Activated CD4-positive, alpha-beta T cell treated with anti-CD3 and anti-CD28 coated beads, Interleukin-2, amount 50 U/mL, for 4 hours (primary cell): Measurements from ENCODE around the gene DHDH.

Source experiments
- DNase-seq, 2 experiments: peaks; one replicate each; pipeline ENCODE4 v3.0.0-alpha.2; 2020

The DHDH gene

GRCh38 chr19:48953141-48953540, 19.6 kb downstream of the DHDH start:
- DNase-seq, result no peak

DNA sequence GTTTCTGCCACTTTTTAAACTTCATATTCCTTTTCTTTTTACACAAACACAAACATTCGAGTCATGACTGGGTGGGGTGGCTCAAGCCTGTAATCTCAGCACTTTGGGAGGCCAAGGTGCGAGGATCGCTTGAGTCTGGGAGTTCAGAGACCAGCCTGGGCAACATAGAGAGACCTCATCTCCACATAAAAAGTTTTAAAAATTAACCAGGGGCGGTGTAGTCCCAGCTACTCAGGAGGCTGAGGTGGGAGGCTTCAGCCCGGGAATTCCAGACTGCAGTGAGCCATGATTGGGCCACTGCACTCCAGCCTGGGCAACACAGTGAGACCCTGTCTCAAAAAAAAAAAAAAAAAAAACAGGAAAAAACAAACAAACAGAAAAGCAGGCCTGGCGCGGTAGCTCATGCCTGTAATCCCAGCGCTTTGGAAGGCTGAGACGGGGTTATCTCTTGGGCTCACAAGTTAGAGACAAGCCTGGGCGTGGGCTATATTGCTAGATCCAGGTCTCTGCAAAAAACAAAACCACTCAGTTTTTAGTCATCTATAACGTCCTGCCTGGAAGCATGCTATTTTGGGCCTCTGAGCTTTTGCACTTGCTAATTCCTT, 20.6 kb downstream of the DHDH start:
- DNase-seq, result no peak

- peak; percentile 77 to 80 for DNase-seq
Observed at GRCh38 chr19:48954595-48955307, 21.3 kb downstream of the DHDH start, which contains the start of gene BAX. BAX (plus strand) TSS chr19:48954875; CDS start chr19:48954929, 54 bp downstream.

DNA sequence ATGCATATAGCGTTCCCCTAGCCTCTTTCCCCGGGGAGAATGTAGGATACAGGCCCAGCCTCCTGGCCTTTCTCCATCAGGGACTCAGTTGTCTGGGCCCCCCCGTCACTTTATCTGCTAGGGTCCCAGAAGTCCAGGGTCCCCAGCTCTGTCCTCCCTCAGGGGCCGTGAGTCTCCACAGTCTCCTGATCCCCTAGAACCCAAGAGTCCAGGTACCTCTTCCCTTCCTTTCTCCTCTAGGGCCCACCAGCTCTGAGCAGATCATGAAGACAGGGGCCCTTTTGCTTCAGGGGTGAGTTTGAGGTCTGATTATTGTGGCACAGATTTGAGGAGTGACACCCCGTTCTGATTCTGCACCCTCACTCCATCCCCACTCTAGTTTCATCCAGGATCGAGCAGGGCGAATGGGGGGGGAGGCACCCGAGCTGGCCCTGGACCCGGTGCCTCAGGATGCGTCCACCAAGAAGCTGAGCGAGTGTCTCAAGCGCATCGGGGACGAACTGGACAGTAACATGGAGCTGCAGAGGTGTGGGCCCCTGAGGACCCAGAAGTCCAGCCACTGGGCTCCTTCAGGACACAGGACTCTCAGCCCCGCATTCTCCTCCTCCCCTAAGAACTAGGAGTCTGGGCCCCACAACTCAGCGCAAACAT, 21.9 kb downstream of the DHDH start:
- no peak for DNase-seq

- DNase-seq, result no peak
Observed at GRCh38 chr19:48958006-48958405, 24.5 kb downstream of the DHDH start.

GRCh38 chr19:48959341-48960239, 26.1 kb downstream of the DHDH start:
- DNase-seq, result no peak

DNA sequence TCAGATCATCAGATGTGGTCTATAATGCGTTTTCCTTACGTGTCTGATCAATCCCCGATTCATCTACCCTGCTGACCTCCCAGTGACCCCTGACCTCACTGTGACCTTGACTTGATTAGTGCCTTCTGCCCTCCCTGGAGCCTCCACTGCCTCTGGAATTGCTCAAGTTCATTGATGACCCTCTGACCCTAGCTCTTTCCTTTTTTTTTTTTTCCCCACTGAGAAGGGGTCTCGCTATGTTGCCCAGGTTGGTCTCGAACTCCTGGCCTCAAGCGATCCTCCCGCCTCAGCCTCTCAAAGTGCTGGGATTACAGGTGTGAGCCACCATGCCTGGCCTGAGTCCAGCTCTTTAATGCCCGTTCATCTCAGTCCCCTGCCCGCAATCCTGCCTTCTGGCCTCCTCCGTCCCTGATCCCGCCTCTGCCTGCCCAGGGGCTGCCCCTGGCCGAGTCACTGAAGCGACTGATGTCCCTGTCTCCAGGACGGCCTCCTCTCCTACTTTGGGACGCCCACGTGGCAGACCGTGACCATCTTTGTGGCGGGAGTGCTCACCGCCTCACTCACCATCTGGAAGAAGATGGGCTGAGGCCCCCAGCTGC, 27.7 kb downstream of the DHDH start:
- no peak for DNase-seq

DNA sequence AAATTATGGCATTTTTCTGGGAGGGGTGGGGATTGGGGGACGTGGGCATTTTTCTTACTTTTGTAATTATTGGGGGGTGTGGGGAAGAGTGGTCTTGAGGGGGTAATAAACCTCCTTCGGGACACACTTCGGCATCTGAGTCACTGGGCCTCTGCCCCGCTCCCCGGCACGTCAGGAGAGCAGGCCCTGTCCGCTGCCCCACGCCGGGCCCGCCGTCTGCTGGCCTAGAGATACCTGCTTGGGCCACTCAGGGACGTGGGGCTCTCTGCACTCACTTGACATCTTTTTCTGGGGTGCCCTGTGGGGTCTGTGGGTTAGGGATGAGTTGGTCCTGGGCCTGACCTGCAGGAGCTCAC, 28.2 kb downstream of the DHDH start:
- no peak for DNase-seq

DNA sequence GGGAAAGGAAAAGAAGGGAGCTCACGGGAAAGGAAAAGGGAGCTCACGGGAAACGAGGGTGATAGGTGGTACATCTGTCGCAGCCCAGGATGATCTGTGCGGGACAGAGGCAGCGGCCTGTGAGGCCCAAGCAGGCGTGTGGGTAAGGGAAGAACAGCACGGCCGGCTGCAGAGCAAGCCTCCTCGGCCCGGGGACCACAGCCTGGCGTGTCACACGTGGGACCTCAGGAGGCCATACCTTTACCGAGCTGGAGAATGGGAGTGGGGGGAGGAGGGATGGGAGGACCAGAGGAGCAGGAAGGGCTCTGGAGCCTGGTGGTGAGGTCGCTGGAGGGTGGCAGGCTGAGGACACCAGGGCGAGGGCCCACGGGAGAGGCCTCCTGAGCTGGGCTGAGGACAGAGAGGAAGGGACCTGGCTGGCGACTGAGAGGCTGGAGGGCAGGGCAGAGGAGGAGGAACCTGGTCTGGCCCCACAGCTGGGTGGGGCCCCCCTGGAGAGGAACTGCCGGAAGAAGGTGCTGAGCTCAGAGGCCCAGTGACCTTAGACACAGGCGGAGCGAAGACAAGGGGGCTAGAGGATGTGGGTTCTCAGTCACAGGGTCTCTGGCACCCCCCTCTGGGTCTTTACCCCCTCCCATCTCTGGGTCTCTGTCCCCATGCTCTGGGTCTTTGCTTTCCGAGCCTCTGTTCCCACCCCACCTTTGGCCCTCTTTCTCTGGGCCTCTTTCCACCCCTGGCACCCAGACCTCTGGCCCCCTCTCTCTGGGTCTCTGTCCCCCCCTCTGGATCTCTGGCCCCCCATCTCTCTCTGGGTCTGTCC, 28.7 kb downstream of the DHDH start:
- no peak for DNase-seq

DNA sequence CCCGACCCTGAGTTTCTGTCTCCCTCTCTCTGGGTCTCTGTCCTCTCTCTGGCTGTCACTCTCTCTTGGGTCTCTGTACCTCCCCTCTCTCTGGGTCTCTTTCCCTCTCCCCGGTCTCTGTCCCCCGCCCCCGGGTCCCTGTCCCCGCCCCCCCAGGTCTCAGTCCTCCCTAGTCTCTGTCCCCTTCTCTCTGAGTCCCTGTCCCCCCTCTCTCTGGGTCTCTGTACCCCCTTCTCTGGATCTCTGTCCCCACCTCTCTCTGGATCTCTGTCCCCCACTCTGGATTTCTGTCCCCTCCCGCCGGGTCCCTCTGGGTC, 29.3 kb downstream of the DHDH start:
- DNase-seq, result no peak

GRCh38 chr19:48963371-48964204, 30.1 kb downstream of the DHDH start:
- DNase-seq, result peak; percentile 39 to 42

DNA sequence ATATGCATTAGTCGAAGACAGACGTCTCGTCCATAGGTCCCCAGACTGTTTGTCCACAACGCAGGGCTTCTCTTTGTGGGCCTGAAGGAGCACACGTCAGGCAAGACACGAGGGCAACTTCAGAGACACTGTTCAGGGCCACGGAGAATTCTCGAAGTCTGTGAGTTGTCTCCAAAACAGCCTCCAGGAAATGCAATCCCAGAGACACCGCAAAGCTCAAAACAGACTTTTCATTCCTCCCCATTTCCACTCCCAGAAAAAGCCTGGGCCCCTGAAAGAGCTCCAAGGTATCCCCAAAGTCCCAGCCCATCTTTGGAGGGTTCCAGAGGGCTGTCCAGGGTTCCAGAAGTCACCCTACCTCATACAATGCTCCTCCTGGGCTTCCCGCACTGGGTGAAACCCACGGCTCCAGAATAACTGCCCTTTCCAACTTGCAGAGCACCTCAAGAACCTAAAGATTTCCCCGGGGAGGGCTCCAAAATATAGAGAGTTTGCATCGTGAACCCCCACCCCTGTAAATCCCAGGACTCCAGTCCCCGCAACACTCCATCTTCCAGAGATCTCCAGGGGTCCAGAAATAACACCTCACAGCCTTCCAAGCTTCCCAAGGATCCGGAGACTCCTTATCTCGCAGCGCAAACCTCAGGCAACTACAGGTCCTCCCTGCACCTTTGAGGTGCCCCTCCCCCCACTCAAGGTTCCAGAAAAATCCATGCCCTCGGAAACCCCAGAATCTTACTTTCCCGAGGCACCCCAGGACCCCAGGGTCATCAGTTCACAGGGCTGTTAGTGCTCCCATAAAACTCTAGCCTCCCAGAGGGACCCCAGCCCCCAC, 30.9 kb downstream of the DHDH start:
- no peak for DNase-seq

GRCh38 chr19:48965040-48965805, 31.7 kb downstream of the DHDH start, which contains the start of gene FTL:
FTL (plus strand) TSS chr19:48965309; CDS start chr19:48965508, 199 bp downstream.
- DNase-seq, result peak; percentile 72 to 75

DNA sequence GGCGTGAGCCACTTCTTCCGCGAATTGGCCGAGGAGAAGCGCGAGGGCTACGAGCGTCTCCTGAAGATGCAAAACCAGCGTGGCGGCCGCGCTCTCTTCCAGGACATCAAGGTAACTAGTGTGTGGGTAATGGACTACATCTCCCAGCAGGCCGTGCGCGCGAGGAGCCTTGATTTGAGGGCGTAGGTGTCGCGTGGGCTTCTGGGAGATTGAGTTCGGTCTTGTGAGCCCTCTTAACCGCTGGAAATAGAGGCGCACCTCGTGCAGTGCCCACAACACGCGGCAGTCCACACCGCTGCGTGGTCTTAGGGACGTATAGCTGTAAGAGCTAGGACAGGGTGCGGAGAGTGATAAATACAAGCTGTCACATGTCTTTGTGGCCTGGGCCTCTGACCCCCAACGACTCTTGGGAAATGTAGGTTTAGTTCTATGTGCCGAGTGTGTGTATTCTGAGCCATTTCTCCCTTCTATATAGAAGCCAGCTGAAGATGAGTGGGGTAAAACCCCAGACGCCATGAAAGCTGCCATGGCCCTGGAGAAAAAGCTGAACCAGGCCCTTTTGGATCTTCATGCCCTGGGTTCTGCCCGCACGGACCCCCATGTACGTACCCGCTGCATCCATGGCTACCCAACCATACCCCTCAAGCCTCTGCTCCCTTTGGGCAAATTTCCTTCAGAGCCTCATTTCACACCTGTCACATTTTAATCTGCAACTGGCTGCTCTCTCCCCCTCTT, 32.5 kb downstream of the DHDH start:
- DNase-seq, result peak; percentile 91

GRCh38 chr19:48966541-48967345, 33.2 kb downstream of the DHDH start:
- no peak for DNase-seq

DNA sequence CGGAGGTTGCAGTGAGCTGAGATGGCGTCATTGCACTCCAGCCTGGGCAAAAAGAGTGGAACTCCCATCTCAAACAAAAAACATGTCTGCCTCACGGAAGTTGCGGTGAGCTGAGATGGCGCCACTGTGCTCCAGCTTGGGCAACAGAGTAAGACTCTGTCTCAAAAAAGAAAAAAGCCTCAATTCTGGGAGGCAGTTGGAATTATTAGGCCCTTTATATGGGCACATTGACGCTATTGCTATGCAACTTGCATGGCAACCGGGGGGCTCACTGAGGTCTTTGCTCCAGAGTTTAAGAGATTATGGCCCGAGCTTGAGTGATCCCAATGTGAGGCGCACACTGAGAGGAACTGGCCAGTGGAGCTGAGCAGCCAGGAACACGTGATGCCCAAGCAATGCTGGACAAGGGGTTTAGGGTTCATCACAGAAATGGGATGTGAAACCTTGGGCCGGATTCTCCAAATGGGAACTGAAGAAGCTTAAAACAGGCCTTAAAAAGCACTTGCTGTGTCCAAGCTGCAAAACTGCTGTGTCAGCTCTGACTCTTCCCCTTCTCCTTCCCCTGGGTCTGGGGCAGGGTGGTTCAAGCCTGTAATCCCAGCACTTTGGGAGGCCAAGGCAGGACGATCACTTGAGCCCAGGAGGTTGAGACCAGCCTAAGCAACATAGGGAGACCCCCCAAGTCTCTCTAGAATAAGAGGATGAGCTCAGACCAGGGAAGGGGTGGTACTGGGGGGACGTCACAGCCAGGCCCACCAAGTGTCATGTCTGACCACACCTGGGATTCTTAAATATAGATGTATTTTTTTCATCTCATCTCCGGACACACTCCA, 34.1 kb downstream of the DHDH start:
- no peak for DNase-seq
